ENCODE data around the gene TNNC2.
"Not testable (repeated sequence)": the region's sequence is repeated elsewhere in the genome, so short reads cannot be mapped to it uniquely, and the experiment has no call there.

TNNC2 gene

DNA sequence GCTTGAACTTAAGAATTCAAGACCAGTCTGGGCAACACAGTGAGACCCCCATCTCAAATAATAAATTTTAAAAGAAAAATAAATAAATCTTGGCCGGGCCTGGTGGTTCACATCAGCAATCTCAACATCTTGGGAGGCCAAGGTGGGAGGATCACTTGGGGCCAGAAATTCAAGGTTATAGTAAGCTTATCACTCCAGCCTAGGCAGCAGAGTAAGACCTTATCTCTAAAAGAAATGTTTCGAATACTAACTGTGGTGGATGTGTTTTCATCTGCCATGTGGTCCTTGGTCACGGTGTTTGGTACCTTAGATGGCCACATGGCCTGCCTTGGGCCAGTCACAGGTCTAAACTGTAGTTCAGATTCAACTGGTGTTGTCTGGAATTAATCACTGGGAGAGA, 8.9 kb downstream of the TNNC2 start:
- DNase-seq, result no peak

DNA sequence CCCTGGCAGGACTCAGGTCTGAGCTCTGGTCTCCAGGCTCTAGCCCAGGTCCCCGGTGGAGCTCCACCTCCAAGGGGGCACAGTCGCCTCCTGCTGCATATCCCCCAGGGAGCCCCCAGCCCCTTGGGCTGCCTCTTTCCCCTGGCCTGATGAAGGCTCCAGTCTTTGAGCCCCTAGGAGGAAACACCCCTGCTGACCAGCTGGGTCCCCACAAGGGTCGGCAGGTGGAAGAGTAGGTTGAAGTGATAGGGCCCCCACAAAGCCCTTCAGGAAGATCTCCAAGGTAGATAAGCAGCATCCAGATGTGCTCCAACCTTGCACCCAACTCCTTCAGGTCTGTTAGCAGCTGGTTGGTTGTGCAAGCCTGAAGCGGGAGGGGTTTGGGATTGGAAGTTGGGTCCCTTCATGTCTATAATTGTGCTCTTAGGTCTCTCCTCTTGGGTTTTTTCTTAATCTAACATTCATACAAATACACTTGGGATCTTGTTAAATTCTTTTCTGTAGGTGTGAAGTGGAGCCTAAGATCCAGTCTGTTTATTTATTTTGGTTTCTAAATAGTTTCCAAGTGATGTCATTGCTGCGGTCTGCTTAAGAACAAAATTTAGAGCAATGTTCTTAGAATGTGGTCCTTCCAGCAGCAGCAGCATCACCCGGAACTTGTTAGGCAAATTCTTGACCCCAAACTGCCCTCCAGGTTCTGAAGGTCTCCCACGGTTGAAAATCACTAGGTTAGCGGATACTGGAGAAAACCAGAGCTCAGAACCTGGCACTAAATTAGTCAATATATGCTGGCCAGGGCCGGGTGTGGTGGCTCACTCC, 9.5 kb downstream of the TNNC2 start:
- DNase-seq, result no peak

DNA sequence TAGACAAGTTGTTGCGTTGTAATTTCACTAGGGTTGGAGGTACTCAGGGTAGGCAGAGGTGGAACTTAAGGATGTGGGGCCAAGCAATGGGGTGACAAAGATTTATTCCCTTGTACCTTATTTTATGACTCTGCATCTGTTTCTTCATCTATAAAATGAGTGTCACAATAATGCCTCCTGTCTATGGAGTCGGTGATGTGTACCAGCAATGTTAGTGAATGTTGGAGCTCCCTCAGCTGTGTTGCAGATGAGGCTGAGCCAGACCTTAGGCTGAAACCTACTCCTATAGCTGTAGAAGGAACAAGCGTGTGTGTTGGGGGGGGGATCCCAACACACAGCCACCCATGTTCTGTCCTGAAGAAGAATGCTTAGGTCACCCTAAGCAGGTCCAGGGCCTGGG, 10.2 kb downstream of the TNNC2 start:
- DNase-seq, result no peak

DNA sequence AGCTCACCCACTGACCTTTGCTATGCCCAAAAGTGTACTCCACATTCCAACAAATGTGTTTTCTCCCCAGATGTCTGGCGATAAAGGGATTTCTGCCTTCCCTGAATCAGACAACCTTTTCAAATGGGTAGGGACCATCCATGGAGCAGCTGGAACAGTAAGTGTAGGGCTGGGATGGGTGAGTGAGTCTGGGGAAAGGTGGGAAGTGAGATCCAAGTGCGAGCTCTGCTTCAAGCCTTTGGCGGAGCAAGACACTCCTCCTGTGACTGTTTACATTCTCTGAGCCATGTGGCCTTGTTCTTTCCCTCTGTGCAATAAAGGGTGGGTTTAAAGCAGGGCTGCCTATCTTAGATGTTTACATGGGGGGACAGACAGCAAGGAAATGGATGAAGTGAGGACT, 12.8 kb downstream of the TNNC2 start:
- DNase-seq, result no peak

DNA sequence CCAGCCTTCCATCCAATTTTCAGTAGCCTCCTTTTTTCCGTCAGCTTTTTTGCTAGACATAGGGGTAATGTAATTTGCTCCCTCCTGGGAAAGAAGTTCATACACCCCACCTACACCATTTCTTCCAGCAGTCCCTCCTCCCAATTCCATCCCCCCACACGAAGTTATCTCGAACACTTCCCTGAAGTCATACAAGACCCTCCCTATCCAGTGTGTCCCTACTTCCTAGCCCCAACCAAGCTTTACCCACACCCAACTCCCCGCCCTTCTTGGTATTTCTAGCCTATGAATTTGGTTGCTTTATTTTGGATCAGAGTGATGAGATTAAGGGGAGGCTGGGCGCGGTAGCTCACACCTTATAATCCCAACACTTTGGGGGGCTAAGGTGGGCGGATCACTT, 13.6 kb downstream of the TNNC2 start:
- no peak for DNase-seq

DNA sequence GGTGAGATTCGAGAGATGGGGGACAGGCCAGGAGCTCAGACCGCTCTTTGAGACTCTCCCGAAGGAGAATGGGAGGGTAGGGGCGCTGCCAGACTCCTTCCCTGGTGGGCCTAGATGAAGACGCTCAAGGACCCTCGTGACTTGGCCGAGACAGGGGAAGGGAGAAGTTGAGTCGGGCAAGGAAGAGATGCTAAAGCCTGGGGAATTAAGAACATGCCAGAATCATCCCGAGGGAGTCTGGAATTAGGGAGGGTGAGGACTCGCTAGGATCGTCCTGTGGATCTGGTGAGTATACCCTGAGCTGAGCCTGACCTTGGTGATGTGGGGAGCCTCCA, 14.1 kb downstream of the TNNC2 start:
- no peak for DNase-seq

DNA sequence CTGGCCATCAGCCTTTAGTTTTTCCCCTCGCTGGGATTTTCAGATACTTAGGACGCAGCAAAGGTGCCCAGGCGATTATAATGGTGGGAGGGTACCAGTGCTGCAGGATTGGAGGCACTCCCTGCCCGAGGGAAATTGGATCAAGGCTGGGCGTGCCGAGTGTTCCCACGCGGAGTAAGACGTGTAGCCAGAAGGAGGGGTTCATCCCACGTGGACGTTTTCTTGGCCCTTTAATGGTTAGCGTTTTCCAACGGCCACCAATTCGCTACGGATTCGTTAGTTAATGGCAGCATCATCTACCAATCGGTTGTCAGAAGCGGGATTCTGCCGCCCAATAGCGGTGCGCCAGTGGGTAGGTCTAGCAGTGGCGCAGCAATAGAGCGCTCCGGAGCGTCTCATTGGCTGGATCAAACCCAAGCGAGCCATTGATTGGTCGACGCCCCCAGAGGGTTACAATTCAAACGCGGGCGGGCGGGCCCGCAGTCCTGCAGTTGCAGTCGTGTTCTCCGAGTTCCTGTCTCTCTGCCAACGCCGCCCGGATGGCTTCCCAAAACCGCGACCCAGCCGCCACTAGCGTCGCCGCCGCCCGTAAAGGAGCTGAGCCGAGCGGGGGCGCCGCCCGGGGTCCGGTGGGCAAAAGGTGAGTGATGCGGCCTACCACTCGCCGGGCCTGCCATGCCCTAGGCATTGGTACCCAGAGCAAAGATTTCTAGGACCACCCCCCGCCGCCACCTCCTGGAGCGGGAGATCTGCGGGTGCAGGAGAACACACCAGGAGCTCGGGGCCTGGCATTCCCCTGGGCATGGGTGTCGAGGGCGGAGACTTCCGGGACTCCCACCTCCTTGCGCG, 14.7 kb downstream of the TNNC2 start, which contains the start of gene UBE2C:
Gene UBE2C, plus strand, starts transcription at position 488 of the 849 bp plus-strand sequence. Its CDS starts 52 bp downstream, at position 540.
- DNase-seq, result peak; percentile 87

DNA sequence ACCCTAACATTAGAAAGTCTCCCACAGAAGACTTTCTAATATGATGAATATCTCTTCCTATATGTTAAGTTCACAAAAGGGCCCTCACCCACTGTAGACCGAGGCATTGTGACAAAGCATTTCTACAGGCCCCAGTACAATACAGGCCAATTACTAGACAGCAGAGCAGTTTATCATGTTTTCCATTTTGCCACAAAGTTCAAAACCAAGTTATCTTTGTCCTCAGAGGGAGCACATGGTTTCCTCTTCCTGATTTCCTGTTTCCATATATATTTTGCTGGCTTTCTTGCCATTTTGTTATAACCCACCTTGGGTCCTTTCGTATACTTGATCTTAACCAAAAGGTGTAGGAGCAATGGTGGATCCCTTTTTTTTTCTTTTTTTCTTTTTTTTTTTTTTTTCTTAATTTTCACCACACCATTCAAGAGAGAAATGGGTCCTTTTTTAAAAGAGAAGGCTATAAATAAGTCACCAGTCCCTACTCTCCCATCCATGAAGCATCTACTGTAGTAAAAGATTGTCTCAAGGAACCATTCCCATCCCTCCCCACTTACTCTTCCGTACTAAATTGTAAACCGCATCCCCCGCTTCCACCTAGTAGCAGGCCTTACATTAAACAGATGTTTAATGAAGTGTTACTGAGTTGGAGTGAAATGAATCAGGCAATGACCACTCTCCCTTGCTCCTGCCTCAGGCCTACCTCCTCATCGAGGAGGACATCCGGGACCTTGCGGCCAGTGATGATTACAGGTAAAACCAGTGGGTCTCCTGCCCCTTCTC, 16.7 kb downstream of the TNNC2 start:
- DNase-seq, result no peak

DNA sequence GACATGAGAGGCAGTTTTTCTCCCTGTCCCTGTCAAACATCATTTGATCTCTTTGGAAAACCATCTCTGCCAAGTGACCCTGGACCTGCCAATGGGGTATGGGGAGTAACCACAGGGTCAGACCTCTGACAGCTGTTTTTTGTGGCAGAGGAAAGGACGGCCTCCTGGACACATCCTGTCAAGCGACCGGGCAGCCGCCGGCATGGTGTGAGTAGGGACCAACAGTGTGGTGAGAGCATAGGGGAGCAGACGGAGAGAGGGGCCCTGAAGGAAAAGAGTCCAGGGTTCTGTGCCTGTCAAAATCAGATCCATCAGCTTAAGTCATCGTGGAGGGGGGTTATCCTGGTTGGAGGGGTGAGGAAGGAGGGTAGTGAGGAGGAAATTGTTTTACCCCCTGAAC, 25.3 kb downstream of the TNNC2 start:
- no peak for DNase-seq

DNA sequence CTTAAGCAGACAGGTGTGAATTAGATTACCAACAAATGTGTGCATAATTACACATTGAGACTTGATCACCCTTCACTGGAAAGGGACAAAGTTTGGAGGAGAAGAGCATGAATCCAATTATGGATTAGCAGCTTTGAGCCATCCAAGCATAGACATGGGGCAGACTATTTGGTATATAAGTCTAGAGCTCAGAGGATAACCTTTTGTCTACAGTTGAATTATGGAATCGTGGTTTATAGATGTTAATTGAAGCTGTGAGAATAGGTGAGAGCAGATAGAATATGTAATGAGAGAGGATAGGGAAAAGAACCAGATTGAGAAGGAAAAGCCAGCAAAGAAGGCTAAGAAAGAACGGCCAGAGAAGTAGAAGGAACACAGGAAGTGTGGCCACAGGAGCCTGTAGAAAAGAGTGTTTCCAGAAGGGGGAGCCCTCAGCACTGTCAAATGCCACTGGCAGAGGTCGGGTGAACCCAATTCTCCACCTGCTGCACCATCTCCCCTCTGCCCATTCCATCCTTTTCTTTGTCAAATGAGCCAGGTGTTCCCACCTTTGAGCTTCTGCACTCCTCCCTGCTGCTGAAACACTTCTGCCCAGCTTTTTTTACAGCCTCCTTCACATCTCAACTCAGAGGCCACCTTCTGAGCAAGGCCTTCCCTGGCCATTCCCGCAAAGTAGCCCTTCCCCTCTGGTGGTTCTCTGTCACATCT, 28.0 kb downstream of the TNNC2 start:
- peak; percentile 61 for DNase-seq

DNA sequence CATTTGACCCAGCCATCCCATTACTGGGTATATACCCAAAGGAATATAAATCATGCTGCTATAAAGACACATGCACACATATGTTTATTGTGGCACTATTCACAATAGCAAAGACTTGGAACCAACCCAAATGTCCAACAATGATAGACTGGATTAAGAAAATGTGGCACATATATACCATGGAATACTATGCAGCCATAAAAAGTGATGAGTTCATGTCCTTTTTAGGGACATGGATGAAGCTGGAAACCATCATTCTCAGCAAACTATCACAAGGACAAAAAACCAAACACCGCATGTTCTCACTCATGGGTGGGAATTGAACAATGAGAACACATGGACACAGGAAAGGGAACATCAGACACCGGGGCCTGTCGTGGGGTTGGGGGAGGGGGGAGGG, 29.2 kb downstream of the TNNC2 start:
- DNase-seq, result not testable (repeated sequence)

DNA sequence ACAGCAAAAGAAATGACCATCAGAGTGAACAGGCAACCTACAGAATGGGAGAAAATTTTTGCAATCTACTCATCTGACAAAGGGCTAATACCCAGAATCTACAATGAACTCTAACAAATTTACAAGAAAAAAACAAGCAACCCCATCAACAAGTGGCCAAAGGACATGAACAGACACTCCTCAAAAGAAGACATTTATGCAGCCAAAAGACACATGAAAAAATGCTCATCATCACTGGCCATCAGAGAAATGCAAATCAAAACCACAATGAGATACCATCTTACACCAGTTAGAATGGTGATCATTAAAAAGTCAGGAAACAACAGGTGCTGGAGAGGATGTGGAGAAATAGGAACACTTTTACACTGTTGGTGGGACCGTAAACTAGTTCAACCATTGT, 29.6 kb downstream of the TNNC2 start:
- not testable (repeated sequence) for DNase-seq

DNA sequence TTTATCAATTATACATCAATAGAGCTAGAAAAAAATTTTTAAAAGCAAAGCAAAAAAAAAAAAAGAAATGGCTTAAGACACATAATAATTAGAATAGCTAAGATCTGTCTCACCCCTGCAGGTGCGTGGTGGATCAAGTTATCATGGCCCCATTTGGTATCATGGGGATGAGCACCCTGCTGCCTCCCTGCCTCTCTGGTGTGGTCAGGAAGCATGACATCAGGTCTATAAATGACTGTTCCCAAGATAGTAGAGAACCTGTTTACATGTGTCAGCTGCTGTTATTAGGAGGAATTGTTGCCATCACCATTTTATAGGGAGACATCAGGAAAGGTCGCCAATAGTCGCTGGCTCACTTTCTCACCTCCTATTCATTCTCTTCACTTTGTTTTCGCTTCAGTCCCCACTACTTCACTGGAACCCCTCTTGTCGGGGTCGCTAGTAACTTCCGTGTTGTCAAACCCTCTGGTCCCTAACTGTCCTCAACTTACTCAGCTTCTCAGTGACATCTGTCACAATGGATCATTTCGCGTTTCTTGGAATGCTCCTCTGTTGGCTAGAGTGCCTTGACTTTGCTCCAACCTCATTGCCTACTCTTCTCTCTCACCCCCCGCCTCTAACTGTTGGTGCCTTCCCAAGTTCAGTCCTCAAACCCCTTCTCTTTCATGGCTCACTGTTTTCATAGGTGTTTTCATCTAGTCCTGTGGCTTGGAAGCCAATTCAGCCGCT, 30.6 kb downstream of the TNNC2 start:
- no peak for DNase-seq

DNA sequence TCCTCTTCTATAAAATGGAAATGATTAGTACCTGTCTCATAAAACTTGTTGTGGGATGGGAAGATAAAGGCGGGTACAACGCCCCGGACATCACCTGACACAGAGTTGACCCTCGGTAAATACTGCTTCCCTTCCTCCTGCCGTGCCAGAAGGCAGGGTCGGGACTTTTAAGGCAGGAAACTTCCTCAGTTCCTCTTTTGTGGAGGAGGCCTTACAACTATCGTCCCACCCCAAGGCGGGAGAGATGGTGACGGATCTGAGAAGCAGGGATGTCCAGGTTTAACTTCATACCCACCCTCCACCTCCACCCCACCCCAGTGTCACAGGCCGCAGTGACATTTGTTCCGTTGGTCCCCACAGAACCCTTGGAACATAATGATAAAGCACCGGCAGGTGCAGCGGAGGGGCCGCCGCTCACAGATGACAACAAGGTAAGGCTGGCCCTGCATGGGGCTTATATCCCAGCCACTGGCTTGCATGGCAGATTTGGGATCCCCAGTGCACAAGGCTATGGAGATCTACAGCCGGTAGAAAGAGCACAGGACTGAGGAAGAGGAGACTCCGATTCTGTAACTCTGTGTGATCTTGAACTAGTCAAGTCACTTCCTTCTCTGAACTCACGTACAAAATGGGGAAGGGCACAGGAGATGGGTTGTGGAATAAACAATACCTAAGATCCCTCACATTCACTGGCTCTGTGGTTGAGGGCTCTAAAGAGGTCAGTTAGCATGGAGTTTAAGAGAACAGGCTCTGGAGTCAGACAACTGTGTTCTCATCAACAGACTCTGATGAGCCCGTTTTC, 34.6 kb downstream of the TNNC2 start:
- DNase-seq, result no peak

DNA sequence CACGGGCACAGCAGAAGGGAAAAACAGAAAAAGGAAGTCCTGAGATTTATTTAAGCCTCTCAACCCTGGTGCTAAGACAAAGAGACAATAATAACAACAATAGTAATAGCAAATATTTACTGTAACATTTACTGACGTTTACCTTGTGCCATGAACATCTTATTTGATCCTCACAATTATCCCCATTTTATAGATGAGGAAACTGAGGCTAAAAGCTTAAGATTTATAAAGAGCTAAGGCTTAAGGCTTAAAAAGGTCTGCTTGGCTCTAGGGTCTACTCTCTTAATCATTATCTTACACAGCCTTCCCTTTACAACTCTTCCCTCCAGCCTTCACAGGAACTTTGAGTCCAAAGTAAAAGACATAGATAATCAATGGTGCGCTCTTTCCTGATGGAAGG, 38.8 kb downstream of the TNNC2 start:
- no peak for DNase-seq

DNA sequence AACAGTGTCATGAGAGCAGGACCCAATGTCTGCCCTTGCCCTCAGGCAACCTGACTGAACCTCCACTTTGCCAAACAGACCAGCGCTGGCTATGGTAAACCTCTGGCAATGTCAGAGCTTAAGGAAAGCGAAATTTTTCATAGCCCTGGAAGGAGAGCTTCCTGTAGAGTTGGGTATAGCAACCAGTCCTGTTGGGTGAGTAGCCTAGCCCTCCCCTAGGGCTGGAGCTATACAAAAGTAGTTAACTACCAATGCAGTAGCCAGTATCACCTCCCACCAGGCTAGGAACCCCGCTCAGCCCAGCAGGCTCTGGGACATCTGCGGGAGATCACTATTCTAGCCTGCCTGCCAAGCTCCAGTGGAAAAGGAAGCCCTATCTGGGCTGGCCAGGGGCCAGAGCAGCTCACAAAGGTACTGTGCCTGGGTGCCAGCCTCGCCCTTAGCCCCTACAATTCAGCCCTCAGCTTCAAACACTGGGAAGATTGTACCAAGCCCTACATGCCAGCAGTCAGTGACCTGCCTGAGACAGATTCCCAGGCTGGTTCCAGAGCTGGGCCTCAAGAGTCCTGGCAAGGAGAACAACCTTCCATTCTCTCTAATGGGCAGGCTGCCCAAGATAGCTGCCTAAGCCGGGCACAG, 43.3 kb downstream of the TNNC2 start:
- no peak for DNase-seq

DNA sequence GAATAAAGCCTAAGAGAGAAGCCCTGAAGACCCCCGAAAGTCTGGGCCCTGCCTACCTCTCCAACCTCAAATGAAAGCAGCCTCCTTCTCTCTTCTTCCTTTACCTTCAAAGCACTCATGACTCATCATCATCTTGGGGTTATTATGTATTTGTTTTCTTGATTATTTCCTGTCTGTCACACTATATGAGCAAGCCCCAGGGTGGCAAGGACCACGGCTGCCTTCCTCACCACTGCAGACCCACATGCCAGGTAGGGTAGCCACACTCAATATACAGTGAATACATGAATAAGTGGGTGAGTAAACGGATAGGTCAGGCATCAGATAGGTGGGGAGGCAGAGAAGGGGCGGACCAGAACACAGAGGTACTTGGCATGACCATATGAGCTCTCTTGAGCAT, 44.2 kb downstream of the TNNC2 start:
- DNase-seq, result peak; percentile 21

DNA sequence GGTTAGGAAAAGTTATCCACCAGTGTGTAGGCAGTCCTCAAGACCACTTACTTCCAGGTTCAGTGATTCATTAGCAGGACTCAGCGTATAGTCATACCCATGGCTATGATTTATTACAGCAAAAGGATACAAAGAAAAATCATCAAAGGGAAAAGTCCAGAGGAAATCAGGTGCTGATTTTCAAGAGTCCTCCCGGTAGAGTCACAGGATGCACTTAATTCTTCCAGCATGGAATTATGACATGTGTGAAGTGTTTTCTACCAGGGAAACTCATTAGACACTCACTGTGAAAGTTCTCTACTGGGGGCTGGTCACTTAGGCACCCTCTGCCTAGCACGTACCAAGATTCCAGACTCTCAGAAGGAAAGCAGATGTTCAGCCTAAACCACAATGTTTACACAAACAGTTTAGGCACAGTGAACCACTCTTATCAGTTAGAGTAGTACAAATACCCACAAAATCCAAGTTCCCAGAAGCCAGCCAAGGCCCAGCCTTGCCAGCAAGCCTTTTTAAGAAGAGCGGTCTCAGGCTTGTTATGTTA, 45.7 kb downstream of the TNNC2 start:
- no peak for DNase-seq

DNA sequence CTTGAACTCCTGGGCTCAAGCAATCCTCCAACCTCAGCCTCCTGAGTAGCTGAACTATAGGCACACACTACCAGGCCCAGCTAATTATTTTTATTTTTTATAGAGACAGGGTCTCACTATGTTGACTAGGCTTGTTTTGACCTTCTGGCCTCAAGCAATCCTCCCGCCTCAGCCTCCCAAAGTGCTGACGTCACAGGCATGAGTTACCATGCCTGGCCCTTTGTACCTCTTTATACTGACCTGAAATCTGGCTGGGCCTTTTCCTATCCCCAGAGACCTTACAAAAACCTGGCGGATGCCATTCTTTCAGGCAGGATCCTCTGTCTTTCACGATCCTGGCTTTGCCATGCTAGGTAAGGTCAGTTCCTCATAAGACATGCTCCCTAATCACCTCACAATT, 47.0 kb downstream of the TNNC2 start:
- no peak for DNase-seq
